Hematopoietic multipotent progenitor cell treated with erythropoietin and hydrocortisone succinate and interleukin-3 and kit ligand, for 6 days (in vitro differentiated cells): ENCODE data around the gene TGFA.

Experiments
- DNase-seq: peaks from one replicate; pipeline ENCODE4 v3.0.0-alpha.2; 2015

The TGFA gene

DNA sequence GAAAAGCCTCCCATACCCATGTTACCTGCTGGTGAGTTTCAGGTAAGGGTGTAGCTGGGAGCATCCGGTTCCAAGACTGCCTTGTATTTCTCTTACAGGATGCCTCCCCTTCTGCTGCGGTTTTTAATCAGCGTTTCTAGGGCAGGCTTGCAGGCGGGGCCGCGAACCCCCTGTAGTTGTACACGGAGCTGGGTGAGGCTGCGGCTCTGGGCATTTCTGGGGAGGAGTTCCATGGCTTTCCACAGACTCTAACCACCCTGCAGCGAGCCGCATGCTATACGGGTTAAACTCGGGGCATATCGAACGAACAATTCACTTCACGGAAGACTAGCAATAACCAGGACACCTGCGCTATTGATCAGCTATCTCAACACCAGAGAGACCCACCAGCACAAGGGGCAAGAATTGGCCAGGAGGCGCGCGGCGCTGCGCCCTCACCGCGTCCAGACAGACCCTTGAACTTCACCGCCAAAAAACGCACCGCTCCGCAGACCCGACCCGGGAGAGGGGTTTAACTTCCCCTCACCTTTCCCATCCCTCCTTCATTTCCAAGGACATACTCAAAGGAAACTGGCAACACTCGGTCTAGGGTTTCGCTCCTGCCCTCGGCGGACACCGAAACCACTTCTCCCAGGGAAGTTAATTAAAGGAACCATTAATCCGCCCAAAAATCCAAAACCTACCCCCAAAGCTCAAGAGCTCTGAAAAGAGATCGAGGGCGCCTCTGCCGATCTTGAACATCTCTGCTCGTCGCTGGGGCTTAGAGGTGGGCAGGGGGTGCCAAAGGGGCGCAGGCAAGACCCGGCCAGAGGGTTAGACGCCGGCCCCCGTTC lies 909 bp downstream of the TGFA start:
- peak; percentile 56 for DNase-seq

DNA sequence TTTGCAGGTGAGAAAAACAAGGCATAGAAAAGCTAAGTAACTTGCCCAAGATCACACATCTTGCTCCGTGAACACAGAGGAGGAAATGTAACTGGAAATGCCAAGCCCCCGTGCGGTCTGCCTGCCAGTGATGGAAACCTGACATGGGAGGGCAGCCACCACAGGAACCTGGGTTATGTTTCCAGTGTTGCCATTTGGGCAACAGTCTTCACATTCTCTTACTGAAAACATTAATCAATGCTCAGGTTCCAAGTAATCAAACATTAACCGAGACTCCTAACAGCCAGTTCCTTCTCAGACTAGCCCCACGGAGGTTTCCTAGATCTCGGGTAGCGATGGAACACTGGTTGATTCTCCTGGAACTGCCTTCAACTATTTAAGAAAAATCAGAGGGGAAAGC lies 2.5 kb downstream of the TGFA start:
- no peak for DNase-seq

- DNase-seq, result no peak
Observed at GRCh38 chr2:70549962-70550361, 3.7 kb downstream of the TGFA start.

- no peak for DNase-seq
Observed at GRCh38 chr2:70549064-70549710, 4.4 kb downstream of the TGFA start.

DNA sequence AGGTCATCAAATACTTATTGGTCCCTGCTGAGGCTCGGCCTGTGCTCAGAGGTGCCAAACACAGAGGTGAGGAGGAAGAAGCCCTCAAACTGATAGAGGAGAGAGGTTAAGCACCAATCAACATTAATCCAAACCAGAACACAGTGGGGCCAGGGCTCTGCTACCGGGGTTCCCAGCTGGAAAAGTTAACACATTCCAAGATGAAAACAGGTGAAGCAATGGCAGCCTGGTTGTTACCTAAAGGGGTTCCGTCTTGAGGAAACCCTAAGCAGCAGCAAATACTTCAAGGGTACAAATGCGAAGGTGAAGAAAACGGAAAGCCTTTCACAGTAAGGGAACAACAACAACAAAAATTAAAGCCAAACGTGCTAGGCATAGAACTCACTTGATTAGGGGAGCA lies 5.4 kb downstream of the TGFA start:
- no peak for DNase-seq

DNA sequence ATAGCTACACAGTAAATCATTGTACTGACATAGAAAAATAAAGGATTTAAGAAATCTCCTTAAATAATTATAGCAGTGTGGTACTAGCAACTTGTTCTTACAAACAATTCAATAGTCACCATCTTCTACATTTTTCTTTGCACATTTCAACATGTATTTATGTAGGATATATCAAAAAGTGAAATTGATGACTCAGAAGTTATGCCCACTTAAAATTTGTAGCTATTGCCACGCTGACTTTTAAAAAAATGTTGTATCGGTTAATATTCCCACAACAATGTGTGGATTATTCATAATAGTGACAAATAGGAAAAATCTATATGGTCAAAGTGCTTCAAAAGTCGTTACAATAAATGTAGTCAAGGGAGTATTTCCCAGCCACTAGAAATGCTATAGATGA lies 6.7 kb downstream of the TGFA start:
- DNase-seq, result no peak

DNA sequence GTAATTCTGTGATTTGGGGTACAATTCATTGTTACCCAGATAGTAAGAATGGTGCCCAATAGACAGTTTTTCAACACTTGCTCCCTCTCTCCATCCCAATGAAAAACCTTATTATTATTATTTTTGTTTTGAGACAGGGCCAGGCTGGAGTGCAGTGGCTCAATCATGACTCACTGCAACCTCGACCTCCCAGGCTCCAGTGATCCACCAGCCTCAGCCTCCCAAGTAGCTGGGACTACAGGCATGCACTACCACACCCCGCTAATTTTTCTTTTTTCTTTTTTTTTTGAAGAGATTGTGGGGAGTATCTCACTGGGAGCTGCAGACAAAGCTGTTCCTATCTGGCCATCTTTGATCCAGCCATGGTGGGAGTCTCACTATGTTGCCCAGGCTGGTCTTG lies 7.2 kb downstream of the TGFA start:
- no peak for DNase-seq

GRCh38 chr2:70541481-70542020 lies 12.1 kb downstream of the TGFA start:
- no peak for DNase-seq

GRCh38 chr2:70537840-70538239 lies 15.8 kb downstream of the TGFA start:
- DNase-seq, result no peak

DNA sequence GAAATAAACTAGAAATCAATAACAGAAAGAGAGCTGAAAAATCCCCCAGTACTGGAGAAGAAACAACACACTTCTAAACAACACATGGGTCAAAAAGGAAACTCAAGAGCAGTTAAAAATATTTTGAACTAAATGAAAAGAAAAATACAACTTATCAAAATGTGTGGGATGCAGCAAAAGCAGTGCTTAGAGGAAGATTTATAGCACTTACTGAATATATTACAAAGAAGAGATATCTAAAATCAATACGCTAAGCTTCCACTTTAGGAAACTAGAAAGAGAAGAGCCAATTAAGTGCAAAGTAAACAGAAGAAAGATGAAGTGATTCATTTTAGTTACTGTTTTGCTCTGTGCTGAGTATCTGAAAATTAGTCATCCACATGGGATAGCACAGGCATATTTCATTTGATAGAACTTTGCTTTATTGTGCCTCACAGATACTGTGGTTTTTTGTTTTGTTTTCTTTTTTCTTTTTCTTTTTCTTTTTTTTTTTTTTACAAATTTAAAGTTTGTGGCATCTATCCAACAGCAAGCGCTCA lies 17.0 kb downstream of the TGFA start:
- DNase-seq, result no peak

DNA sequence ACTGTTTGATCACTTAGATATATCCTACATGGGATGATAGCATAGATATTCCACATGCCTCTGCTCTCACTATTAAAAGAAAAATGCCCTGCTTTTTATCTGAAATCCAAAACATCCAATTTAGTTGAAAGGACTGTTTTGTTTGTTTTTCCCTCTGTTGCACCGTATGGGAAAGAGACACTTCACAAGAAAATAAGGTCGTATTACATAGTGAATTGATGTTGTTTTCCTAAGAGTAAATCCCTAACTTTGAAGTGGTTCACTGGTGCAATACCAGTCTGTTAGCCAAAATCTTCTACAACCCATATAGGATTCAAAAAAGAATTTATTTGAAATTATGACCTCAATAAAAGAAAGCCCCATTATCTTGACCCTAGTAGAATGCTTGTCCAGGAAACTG lies 18.1 kb downstream of the TGFA start:
- DNase-seq, result no peak

DNA sequence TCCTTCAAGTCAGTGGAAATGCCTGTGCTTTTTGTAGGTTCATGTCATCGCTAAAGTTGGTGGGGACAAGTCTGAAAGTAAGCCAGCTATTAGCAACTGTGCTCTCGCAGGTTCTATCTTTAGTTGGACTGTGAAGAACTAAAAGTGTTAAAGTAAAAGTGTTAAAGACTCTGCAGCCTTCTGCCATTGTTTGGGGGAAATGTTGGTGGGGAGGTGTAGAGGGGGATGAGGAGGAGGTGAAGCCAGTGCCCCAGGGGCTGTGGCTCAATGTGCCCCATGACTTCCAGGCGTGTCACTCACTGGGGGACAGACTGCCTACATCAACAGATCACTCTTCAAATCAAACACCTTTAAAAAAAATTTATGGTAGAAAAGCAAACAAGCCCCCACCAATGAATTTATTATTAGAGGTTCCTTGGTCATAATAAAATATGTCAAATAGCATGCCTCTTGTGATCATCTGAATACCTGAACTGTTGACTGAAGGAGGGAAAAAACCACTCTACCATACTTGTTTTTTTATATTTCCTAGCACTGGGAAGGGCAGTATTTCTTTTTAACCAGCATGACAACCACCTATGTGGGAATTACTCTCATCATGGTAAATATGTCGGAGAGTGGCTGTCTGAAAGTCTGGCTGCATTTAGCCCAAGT lies 19.3 kb downstream of the TGFA start:
- DNase-seq, result no peak

DNA sequence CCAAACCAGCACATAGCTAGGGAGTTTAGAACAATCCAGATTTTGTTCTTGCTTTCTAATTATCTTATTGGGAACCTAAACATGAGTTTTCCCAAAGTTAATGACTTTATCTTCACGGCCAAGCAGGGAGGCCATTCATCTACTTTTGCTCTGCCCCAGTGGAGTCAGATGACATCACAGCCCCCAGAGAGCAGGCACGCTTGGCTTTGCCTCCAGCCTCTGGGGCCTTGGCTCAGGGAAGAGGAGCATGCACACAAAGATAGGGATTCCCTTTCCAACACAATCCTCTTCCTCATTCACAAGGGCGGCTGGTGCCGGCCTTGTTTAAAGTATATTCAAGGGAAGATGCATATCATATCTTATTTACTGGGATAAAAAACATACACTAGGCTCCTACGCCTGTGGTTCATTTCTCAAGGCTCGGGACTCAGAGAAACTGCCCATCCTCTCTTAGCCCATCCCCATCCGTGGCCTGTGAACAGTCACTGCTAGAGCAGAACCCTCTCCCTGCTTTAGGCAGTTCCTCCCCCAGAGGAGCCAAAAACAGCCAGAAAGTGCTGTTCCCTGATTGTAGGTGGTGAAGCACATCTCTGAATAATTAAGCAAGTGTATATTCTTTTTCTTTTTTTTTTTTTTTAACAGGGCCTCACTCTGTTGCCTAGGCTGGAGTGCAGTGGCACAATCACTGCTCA lies 21.2 kb downstream of the TGFA start:
- no peak for DNase-seq

DNA sequence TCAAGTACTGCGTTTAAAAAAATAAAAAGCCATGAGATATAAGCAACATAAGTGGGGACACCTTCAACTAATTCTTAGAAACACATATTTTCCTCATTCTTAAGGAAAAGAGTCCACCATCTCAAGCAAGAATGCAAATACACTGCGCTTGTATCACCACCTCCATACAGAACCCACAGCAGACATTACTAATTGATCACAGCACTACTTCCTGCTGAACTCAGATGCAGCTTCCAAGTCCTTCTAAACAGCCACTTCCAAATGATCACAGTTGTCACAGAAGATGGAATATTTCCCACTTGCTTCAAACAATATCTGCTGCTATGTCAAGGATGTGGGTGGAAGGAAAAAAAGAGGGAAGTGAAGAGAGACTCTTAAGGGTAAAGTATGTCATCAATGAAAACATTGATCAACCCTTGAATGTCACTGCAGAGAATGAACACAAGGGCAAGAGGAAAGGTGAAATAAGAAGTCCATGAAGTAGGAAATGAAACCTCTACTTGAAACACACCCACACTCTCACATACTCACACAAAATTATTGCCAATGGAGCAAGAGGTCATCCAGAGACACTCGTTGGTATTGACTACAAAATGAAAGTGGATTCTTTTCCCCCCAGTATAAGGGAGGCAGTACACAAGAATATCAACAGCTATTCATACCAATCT lies 22.1 kb downstream of the TGFA start:
- no peak for DNase-seq

DNA sequence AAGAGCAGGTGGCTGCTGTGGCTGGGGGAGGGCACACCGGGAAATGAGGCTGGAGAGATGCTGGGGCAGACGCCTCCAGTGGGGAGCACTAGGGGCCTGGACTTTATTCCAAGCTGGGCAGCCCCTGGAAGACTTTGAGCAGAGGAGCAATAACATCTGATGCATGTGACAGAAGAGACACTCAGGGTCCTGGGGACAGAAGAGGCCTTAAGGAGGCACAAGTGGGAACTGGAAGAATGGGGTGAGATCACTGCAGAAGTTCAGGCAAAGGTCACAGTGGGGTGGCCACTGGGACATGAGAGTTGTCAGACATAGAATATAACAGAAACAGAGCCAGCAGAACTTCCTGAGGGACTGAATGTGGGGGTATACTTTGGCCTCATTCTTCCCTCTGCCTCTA lies 24.0 kb downstream of the TGFA start:
- DNase-seq, result no peak

- no peak for DNase-seq
Observed at GRCh38 chr2:70528929-70529328, 24.7 kb downstream of the TGFA start.

GRCh38 chr2:70528276-70528675 lies 25.4 kb downstream of the TGFA start:
- no peak for DNase-seq

DNA sequence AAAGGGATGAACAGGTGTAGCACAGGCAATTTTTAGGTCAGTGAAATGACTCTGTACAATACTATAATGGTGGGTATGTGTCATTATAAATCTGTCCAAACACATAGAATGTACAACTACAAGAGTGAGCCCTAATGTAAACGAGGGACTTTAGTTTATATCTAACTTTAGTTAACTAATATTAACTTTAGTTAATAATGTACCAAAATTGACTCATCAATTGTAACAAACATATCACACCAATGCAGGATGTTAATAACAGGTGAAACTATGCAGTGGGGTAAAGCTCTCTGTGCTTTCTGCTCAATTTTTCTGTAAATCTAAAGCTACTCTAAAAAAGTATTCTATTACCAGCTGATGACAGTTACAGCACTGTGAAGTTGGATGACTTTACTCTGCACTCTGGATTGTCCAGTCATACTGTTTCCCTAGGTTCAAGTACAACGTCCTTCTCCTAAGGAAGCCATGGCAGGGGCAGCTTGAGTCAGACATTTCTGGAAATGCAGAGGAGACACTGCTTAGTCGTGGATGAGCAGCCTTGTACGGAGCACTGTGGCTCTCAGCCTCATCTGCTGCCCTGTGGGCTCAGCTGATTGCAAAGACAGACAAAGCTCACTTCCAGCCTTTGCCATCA lies 26.1 kb downstream of the TGFA start:
- DNase-seq, result no peak

DNA sequence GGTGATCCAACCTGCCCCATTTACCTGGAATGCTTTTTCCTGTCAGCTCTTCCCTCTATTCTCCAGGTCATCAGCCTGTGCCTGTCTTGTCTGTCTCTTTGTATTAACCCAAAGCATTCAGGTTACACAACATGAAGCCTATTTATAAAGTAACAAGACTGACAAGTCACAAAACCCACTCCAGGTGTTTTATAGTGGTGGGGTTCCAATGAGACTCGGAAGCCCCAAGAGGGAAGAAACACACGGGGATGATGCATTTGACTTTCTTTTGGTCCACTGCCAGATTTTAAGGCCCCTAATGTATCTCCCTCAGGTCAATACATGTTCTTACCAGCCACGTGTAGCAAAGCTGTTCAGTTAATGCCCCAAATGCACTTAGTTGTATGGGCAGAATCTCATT lies 27.5 kb downstream of the TGFA start:
- DNase-seq, result no peak

GRCh38 chr2:70525032-70525431 lies 28.6 kb downstream of the TGFA start:
- no peak for DNase-seq

DNA sequence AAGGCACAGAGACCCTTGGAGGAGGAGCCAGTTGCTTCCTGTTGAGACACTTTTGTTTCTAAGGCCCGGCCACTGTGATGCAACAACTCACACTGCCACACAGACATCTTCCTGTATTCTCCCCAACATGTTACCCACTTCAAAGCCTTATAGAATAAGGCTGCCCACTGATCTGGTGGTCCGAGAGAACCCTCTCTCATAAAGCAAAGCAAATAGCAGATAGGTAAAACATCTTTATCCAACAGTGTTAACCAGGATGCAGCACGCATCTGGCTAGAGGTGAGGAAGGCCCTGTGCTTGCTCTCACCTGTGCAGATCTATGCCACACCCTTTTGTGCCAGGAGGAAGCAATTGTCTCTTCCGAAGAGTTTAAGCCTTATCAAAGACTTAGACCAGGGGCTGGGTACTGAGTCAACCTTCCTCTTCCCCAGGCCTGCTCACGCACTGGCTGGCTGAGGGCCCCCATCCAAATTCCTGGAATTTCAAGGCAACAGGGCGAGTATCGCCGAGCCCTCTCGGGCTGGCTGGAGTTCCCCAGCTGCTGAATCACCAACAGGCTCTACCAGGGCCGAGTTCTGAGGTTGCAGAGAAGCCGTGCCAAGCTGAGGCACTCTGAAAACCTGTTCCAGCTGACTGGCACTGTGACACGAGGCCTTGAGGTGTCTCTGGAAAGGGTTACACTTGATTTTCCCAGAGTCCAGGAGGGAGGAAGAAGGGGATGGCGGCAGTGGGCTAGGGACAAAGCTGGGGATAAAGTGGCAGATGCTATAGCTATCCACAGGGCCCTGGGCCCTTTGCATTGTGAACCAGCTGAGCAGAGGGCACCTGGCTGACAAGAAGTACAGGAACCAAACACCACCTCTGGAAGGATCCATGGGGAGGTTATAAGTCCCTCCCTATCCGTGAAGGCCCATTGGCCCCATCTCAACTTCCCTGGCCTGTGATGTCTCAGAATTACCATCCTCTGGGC lies 29.3 kb downstream of the TGFA start:
- peak; percentile 75 for DNase-seq
